GM23338 (cell line): Measurements from ENCODE around the gene ASXL2. TPM values are rescaled to one million over a fixed set of nuclear protein-coding genes. Genes with fewer than 3 reads are reported as not detected.

Experiments
- ATAC-seq: fragments of 200-7000 bp; cut with Tn5 transposase; 3 replicates; pipeline ENCODE4 v1.9.1; 2020
- DNase-seq: peaks from one replicate; pipeline ENCODE4 v3.0.0-alpha.2; 2015; ENCODE audit warnings: low spot score
- H2AFZ ChIP-seq: fragments of 200-600 bp; sonication (generic); 2 replicates; pipeline ENCODE4 v1.8.0; 2016; ENCODE audit warnings: antibody characterized with exemption, mild to moderate bottlenecking, moderate library complexity
- H3F3A ChIP-seq: fragments of 200-600 bp; sonication (generic); replicated peaks from 2 replicates; pipeline ENCODE4 v1.8.0; 2017; ENCODE audit warnings: antibody characterized with exemption, mixed run types, low read depth
- H3K27ac ChIP-seq: fragments of 200-600 bp; sonication (generic); 2 replicates; pipeline ENCODE4 v1.6.1; 2016; ENCODE audit warnings: low read depth
- H3K27me3 ChIP-seq: fragments of 200-600 bp; sonication (generic); 2 replicates; pipeline ENCODE4 v1.8.0; 2016; ENCODE audit warnings: mild to moderate bottlenecking, mixed run types, moderate library complexity; ENCODE audit not compliant: insufficient read depth
- H3K36me3 ChIP-seq: fragments of 200-600 bp; sonication (generic); 2 replicates; pipeline ENCODE4 v1.8.0; 2016; ENCODE audit warnings: mild to moderate bottlenecking; ENCODE audit not compliant: insufficient read depth
- H3K4me1 ChIP-seq: fragments of 200-600 bp; sonication (generic); 2 replicates; pipeline ENCODE4 v1.8.0; 2016; ENCODE audit warnings: mild to moderate bottlenecking, moderate library complexity; ENCODE audit not compliant: insufficient read depth
- H3K4me2 ChIP-seq: fragments of 200-600 bp; sonication (generic); 2 replicates; pipeline ENCODE4 v1.7.1; 2017; ENCODE audit warnings: mixed run types
- H3K4me3 ChIP-seq: fragments of 200-600 bp; sonication (generic); 2 replicates; pipeline ENCODE4 v1.6.1; 2016; ENCODE audit warnings: mixed run types
- H3K79me2 ChIP-seq: fragments of 200-600 bp; sonication (generic); replicated peaks from 2 replicates; pipeline ENCODE4 v1.8.0; 2017; ENCODE audit warnings: mild to moderate bottlenecking; ENCODE audit not compliant: insufficient read depth
- H3K9me2 ChIP-seq: fragments of 200-600 bp; sonication (generic); 2 replicates; pipeline ENCODE4 v1.8.0; 2017; ENCODE audit not compliant: insufficient read depth
- H4K20me1 ChIP-seq: fragments of 200-600 bp; sonication (generic); replicated peaks from 2 replicates; pipeline ENCODE4 v1.8.0; 2017; ENCODE audit warnings: mild to moderate bottlenecking; ENCODE audit not compliant: insufficient read depth
- H3K27ac Mint-ChIP-seq: 2 replicates; pipeline ENCODE4 v1.8.0; 2020; ENCODE audit warnings: inconsistent platforms, mild to moderate bottlenecking, moderate library complexity, mixed read lengths
- H3K27me3 Mint-ChIP-seq: 3 replicates; pipeline ENCODE4 v1.8.0; 2022; ENCODE audit warnings: low read depth, mild to moderate bottlenecking, moderate library complexity, mixed read lengths, inconsistent platforms; ENCODE audit not compliant: insufficient read depth, poor library complexity
- H3K36me3 Mint-ChIP-seq: 3 replicates; pipeline ENCODE4 v1.8.0; 2021; ENCODE audit warnings: low read depth, mild to moderate bottlenecking, inconsistent platforms, moderate library complexity, mixed read lengths
- H3K4me1 Mint-ChIP-seq: 3 replicates; pipeline ENCODE4 v1.8.0; 2020; ENCODE audit warnings: mild to moderate bottlenecking, inconsistent platforms, mixed read lengths
- H3K4me3 Mint-ChIP-seq: 3 replicates; pipeline ENCODE4 v1.8.0; 2021; ENCODE audit warnings: moderate library complexity, mild to moderate bottlenecking, inconsistent platforms, mixed read lengths
- H3K9me3 Mint-ChIP-seq: 3 replicates; pipeline ENCODE4 v1.8.0; 2020; ENCODE audit warnings: moderate library complexity, mild to moderate bottlenecking, inconsistent platforms, mixed read lengths
- EZH2 ChIP-seq: fragments of 200-600 bp; sonication (generic); IDR thresholded peaks from one replicate; pipeline ENCODE4 v1.8.0; 2017; ENCODE audit warnings: antibody characterized with exemption, mild to moderate bottlenecking, low read depth; ENCODE audit not compliant: unreplicated experiment
- ZNF331 ChIP-seq: fragments of 250-450 bp; sonication (Bioruptor Pico); IDR thresholded peaks from 2 replicates; pipeline ENCODE4 v1.5.0; 2020; ENCODE audit warnings: low read depth, mild to moderate bottlenecking, moderate library complexity
- polyA plus RNA-seq: library from polyadenylated mRNA; unstranded; fragments of >200 nt; fragmentation: Nextera tagmentation; extraction: Ambion mirVana; gene quantifications from 2 replicates; pipeline ENCODE4 v1.2.1, GENCODE V29; 2016
- total RNA-seq: library from RNA; depleted of rRNA; stranded (reverse); fragments of >200 nt; shearing (Covaris generic); gene quantifications from 2 replicates; pipeline ENCODE4 v1.2.3, GENCODE V29; 2014
- TF ChIP-seq, protein P1 (sequence below): fragments of 250-450 bp; sonication (Bioruptor Pico); IDR thresholded peaks from 2 replicates; pipeline ENCODE4 v1.5.0; 2020; ENCODE audit warnings: mild to moderate bottlenecking, moderate library complexity

ASXL2 gene
- total and polyA plus RNA-seq, 2 experiments from 2014 or later, result 7.0 to 21.8 TPM

DNA sequence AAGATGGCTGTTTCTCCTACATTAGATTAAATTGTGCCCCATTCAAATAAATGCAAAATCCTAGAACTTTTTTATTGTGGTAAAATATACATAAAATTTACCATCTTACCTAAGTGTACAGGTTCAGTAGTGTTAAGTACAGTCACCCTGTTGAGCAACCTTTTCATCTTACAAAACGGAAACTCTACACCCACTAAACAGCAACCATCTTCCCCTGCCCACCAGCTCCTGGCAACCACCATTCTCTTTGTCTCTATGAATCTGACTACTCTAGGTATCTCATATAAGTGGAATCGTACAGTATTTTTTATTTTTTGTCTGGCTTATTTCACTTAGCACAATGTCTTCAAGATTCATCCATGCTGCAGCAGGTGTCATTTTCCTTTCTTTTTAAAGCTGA is 53.0 kb downstream of the ASXL2 start (continued):
- TF ChIP-seq, protein P1, sequence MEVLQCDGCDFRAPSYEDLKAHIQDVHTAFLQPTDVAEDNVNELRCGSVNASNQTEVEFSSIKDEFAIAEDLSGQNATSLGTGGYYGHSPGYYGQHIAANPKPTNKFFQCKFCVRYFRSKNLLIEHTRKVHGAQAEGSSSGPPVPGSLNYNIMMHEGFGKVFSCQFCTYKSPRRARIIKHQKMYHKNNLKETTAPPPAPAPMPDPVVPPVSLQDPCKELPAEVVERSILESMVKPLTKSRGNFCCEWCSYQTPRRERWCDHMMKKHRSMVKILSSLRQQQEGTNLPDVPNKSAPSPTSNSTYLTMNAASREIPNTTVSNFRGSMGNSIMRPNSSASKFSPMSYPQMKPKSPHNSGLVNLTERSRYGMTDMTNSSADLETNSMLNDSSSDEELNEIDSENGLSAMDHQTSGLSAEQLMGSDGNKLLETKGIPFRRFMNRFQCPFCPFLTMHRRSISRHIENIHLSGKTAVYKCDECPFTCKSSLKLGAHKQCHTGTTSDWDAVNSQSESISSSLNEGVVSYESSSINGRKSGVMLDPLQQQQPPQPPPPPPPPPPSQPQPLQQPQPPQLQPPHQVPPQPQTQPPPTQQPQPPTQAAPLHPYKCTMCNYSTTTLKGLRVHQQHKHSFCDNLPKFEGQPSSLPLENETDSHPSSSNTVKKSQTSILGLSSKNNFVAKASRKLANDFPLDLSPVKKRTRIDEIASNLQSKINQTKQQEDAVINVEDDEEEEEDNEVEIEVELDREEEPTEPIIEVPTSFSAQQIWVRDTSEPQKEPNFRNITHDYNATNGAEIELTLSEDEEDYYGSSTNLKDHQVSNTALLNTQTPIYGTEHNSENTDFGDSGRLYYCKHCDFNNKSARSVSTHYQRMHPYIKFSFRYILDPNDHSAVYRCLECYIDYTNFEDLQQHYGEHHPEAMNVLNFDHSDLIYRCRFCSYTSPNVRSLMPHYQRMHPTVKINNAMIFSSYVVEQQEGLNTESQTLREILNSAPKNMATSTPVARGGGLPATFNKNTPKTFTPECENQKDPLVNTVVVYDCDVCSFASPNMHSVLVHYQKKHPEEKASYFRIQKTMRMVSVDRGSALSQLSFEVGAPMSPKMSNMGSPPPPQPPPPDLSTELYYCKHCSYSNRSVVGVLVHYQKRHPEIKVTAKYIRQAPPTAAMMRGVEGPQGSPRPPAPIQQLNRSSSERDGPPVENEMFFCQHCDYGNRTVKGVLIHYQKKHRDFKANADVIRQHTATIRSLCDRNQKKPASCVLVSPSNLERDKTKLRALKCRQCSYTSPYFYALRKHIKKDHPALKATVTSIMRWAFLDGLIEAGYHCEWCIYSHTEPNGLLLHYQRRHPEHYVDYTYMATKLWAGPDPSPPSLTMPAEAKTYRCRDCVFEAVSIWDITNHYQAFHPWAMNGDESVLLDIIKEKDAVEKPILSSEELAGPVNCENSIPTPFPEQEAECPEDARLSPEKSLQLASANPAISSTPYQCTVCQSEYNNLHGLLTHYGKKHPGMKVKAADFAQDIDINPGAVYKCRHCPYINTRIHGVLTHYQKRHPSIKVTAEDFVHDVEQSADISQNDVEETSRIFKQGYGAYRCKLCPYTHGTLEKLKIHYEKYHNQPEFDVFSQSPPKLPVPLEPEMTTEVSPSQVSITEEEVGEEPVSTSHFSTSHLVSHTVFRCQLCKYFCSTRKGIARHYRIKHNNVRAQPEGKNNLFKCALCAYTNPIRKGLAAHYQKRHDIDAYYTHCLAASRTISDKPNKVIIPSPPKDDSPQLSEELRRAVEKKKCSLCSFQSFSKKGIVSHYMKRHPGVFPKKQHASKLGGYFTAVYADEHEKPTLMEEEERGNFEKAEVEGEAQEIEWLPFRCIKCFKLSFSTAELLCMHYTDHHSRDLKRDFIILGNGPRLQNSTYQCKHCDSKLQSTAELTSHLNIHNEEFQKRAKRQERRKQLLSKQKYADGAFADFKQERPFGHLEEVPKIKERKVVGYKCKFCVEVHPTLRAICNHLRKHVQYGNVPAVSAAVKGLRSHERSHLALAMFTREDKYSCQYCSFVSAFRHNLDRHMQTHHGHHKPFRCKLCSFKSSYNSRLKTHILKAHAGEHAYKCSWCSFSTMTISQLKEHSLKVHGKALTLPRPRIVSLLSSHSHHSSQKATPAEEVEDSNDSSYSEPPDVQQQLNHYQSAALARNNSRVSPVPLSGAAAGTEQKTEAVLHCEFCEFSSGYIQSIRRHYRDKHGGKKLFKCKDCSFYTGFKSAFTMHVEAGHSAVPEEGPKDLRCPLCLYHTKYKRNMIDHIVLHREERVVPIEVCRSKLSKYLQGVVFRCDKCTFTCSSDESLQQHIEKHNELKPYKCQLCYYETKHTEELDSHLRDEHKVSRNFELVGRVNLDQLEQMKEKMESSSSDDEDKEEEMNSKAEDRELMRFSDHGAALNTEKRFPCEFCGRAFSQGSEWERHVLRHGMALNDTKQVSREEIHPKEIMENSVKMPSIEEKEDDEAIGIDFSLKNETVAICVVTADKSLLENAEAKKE (CRISPR knock-in tag), result no peak
- TF ChIP-seq ZNF331 (CRISPR knock-in tag) (no peak), EZH2 (no peak)

DNA sequence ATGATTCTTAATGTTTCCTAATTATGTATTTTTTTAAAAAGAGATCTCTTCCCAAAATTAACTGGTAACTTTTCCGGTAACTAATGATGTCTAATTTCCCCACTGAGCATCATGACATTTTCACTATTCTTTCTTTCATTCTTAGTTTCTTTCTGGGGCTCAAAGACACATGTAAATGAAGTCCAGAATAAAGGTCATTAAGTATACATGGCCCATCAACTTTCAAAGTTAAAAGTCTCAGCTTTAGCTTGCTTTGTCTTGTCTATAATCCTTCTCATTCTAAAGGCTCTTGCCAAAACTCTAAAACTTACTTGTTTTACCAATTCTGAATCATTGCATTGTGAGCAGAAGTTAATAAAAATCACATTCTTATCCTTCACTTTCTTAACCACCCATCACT is 53.6 kb downstream of the ASXL2 start:
- no peaks in the 10 kb centered on the region for H3K36me3 Mint-ChIP-seq
- Histone ChIP-seq H3K4me2 (no peak overlapping the region), H3K36me3 (no peaks in the 10 kb centered on the region), H3K27me3 (no peaks in the 10 kb centered on the region), H3F3A (no peaks in the 10 kb centered on the region), H4K20me1 (0 out of 2 replicates have a peak, but pooled peaks cover 6% of the 10 kb centered on the region), H3K4me3 (no peak overlapping the region), H2AFZ (no peak overlapping the region), H3K79me2 (peaks cover 12% of the 10 kb centered on the region), H3K27ac (no peak overlapping the region), H3K4me1 (peaks cover 12% of the 10 kb centered on the region), H3K9me2 (no peaks in the 10 kb centered on the region)
- H3K27ac Mint-ChIP-seq, result no peak overlapping the region
- H3K4me3 Mint-ChIP-seq, result no peak overlapping the region
- peaks cover 3% of the 10 kb centered on the region for H3K27me3 Mint-ChIP-seq
- no peaks in the 10 kb centered on the region for H3K9me3 Mint-ChIP-seq
- peaks cover 21% of the 10 kb centered on the region for H3K4me1 Mint-ChIP-seq
- TF ChIP-seq, protein P1 (CRISPR knock-in tag), result no peak
- ATAC-seq (no peak), DNase-seq (no peak)
